KOPT-K1 (cell line): ENCODE data around the gene ITPK1.

Experiments used
- H3K27ac ChIP-seq: fragments of 200-600 bp; sonication (generic); 2 replicates; pipeline ENCODE4 v1.5.1; 2016; ENCODE audit warnings: antibody characterized with exemption, mild to moderate bottlenecking, low read depth, low read length; ENCODE audit not compliant: poor library complexity, severe bottlenecking
- H3K36me3 ChIP-seq: fragments of 200-600 bp; sonication (generic); 2 replicates; pipeline ENCODE4 v1.5.1; 2017; ENCODE audit warnings: antibody characterized with exemption, mild to moderate bottlenecking, low read length, moderate library complexity; ENCODE audit not compliant: insufficient read depth
- H3K9me3 ChIP-seq: fragments of 200-600 bp; sonication (generic); 2 replicates; pipeline ENCODE4 v1.5.1; 2017; ENCODE audit warnings: antibody characterized with exemption, low read length, mild to moderate bottlenecking; ENCODE audit not compliant: insufficient read depth, poor library complexity, severe bottlenecking

The ITPK1 gene

GRCh38 chr14:92942976-92943710 lies 172.6 kb downstream of the ITPK1 start:
- Histone ChIP-seq H3K36me3 (peaks cover 72% of the 10 kb centered on the region), H3K27ac (no peak overlapping the region), H3K9me3 (no peaks in the 10 kb centered on the region)

DNA sequence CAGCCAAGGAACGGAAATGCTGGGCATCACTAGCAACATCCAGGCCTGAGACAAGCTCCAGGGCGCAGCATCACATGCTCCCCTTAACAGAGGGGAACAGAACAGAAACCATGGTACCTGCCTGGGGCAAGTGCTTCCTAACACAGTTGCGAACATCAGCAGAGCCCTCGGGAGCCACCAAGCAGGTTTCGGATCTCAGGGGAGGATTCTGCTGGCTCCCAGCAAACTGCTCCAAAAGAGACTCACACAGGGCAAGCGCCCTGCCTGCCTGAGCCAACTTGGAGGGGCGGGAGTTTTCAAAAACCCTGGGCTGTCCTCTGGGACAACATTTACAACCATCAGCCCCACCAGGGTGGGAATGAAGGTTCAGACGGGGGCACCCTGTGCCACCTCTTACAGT lies 173.1 kb downstream of the ITPK1 start:
- Histone ChIP-seq H3K36me3 (peaks cover 73% of the 10 kb centered on the region), H3K27ac (no peak overlapping the region), H3K9me3 (no peaks in the 10 kb centered on the region)

- H3K36me3 ChIP-seq = peaks cover 73% of the 10 kb centered on the region; the same call in 1 of the 2 replicates
- H3K27ac ChIP-seq = no peak overlapping the region
- no peaks in the 10 kb centered on the region for H3K9me3 ChIP-seq
Observed at GRCh38 chr14:92942136-92942535, 173.6 kb downstream of the ITPK1 start.

GRCh38 chr14:92941531-92941930 lies 174.2 kb downstream of the ITPK1 start:
- Histone ChIP-seq H3K9me3 (no peaks in the 10 kb centered on the region), H3K27ac (no peak overlapping the region), H3K36me3 (peaks cover 72% of the 10 kb centered on the region; the same call in 1 of the 2 replicates)

GRCh38 chr14:92940543-92940942 lies 175.2 kb downstream of the ITPK1 start:
- Histone ChIP-seq H3K9me3 (no peaks in the 10 kb centered on the region), H3K27ac (no peak overlapping the region), H3K36me3 (peaks cover 62% of the 10 kb centered on the region; the same call in 1 of the 2 replicates)

- H3K9me3 ChIP-seq = no peaks in the 10 kb centered on the region
- peaks cover 54% of the 10 kb centered on the region; the same call in 1 of the 2 replicates for H3K36me3 ChIP-seq
Observed at GRCh38 chr14:92939699-92940098, 176.0 kb downstream of the ITPK1 start.

GRCh38 chr14:92938890-92939671 lies 176.6 kb downstream of the ITPK1 start:
- H3K9me3 ChIP-seq = no peaks in the 10 kb centered on the region
- no peak overlapping the region for H3K27ac ChIP-seq
- H3K36me3 ChIP-seq = peaks cover 48% of the 10 kb centered on the region; the same call in 1 of the 2 replicates

More at GRCh38 chr14:92939699-92940098, 176.0 kb downstream of the ITPK1 start:
- no peak overlapping the region for H3K27ac ChIP-seq

GRCh38 chr14:92938235-92938875 lies 177.4 kb downstream of the ITPK1 start:
- peaks cover 42% of the 10 kb centered on the region; the same call in 1 of the 2 replicates for H3K36me3 ChIP-seq
- no peaks in the 10 kb centered on the region for H3K9me3 ChIP-seq
- no peak overlapping the region for H3K27ac ChIP-seq

DNA sequence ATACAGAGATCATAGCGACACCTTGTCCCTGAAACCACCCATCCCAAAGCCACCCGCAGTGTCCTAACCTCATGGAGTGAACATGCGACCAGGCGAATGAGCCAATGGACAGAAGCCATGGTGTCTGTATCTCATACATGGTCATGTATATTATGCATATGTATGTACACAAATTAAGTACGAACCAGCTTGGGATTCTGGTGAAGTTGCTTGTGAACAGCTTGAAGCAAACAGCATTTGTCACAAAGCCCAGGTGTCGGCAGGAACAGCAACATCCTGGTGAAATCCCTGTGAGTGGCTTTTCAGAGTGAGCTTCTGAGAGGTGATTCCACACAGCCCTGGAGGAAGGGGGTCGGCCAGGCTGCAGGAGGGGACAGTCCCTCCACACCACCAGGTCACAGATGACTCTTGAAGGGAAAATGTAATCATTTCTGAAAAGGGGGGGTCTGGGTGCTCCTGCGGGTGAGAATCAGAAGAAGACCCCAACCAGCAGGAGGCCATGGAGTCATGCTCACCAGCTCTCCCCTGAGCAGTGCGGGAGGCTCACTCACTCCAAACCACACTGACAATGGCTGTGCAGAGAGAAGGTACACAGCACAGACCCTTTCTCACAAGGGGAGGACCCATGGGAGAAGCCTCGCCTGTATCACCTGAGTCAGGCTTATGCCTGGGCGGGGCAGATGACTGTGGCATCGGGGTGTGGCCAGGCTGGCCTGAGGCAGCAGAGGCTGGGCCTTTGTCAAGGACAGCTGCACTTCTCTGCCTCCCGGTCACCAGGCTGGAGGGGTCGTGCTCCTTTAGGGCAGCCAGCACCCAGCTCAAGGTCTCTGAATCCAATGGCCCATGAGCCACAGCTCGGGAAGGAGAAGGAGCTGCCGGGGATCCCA lies 178.4 kb downstream of the ITPK1 start:
- Histone ChIP-seq H3K36me3 (peaks cover 32% of the 10 kb centered on the region; the same call in 1 of the 2 replicates), H3K27ac (no peak overlapping the region), H3K9me3 (no peaks in the 10 kb centered on the region)

GRCh38 chr14:92936085-92936484 lies 179.6 kb downstream of the ITPK1 start:
- Histone ChIP-seq H3K9me3 (no peaks in the 10 kb centered on the region), H3K36me3 (peaks cover 20% of the 10 kb centered on the region; the same call in 1 of the 2 replicates), H3K27ac (no peak overlapping the region)

DNA sequence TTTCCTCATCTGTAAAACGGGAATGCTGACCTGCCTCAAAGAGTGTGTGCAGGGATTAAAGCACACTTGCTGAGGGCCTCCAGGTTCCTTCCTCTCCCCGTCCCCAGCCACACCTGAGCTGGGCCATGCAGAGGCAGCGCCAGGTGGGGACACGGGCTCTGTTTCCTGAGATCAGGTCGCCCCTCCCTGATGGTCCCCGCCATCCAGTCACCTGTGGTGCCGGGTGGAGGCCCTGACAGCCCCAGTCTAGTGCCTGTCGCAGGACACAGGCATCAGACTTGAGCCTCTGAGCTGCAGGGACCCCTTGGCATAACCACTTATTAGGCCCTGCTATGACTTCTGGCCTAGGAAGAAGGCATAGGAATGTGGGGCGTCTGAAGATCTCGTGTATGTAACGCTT lies 180.3 kb downstream of the ITPK1 start:
- H3K9me3 ChIP-seq = no peaks in the 10 kb centered on the region
- peaks cover 18% of the 10 kb centered on the region; the same call in 1 of the 2 replicates for H3K36me3 ChIP-seq
- no peak overlapping the region for H3K27ac ChIP-seq

- Histone ChIP-seq H3K27ac (no peak overlapping the region), H3K9me3 (no peaks in the 10 kb centered on the region), H3K36me3 (peaks cover 11% of the 10 kb centered on the region; the same call in 1 of the 2 replicates)
Observed at GRCh38 chr14:92934196-92935085, 181.3 kb downstream of the ITPK1 start.

GRCh38 chr14:92933481-92933880 lies 182.2 kb downstream of the ITPK1 start:
- H3K27ac ChIP-seq = no peak overlapping the region

More at GRCh38 chr14:92933481-92933880, 182.2 kb downstream of the ITPK1 start:
- Histone ChIP-seq H3K36me3 (peaks cover 11% of the 10 kb centered on the region; the same call in 1 of the 2 replicates), H3K9me3 (no peaks in the 10 kb centered on the region)
